ENCODE data around the gene TRIM60.

The TRIM60 gene

DNA sequence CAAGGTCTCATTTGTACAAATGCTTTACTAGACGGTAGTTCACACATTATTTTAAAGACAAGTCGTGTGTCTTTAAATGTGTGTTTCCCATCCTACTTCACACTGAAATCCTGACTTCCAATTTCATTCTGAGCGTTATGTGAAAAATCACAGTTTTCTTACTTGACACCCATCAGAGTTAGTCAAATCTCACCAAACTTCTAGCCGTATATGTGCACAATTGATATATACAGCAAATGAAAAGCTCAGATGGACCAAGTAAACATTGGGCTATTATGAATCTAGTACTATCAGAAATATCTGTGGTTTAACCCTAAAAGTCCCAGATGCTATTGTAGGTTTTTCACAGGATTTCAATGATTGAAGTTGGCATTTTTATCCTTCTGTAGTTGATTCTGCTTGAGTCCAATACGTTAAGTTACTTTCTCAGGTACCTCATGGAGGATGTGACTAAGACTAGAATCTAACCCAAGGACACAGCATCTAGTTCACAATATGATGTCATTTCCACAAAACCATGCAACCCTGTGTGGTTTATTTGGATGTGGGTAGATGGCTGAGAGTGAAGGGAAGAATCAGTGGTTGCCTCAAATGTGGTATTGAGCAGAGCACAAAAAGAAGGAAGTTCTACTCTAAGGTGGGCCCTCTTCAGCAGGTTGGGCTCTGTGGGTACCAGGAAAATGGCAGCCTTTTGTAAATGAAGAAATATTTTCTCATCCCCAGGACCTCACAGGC lies 22.1 kb upstream of the TRIM60 start:
- no peaks in the 10 kb centered on the region for H3K27me3 ChIP-seq (ENCODE audit: insufficient read depth, low read length, poor library complexity)
- no peak overlapping the region for H3K23ac ChIP-seq (ENCODE audit: low read length)
- no peak for DNase-seq
- no peaks in the 10 kb centered on the region for H3K79me1 ChIP-seq (ENCODE audit: low read length)
- no peak overlapping the region for H2BK5ac ChIP-seq (ENCODE audit: low read length)
- H4K8ac ChIP-seq (ENCODE audit: low read depth, low read length) = no peak overlapping the region
- no peak overlapping the region for H4K5ac ChIP-seq (ENCODE audit: low read length)
- no peak overlapping the region for H2BK120ac ChIP-seq (ENCODE audit: low read depth, low read length)
- H3K4me2 ChIP-seq (ENCODE audit: low read length) = no peak overlapping the region
- H3K4me1 ChIP-seq (ENCODE audit: control insufficient read depth, low read depth, low read length) = no peaks in the 10 kb centered on the region
- no peak overlapping the region for H3K4me3 ChIP-seq (ENCODE audit: low read length)
- H3K4ac ChIP-seq (ENCODE audit: low read depth, low read length) = no peak overlapping the region
- no peak overlapping the region for H2BK15ac ChIP-seq (replicated peaks; ENCODE audit: low read depth)
- H2AK5ac ChIP-seq (ENCODE audit: low read length) = no peak overlapping the region
- no peaks in the 10 kb centered on the region for H3K36me3 ChIP-seq (ENCODE audit: control insufficient read depth, insufficient read depth, low read length)
- no peak overlapping the region for H3K27ac ChIP-seq (ENCODE audit: low read depth, low read length)
- H3K79me2 ChIP-seq (ENCODE audit: control insufficient read depth, insufficient read depth, low read length) = no peaks in the 10 kb centered on the region
- H3K18ac ChIP-seq (ENCODE audit: low read length) = no peak overlapping the region
- no CpG with 5 or more reads among the region's 5 CpGs for WGBS (ENCODE audit: extremely low coverage, insufficient coverage, low lambda C conversion rate)
- H3K9ac ChIP-seq (ENCODE audit: low read length) = no peak overlapping the region
- no peak overlapping the region for H3K56ac ChIP-seq (ENCODE audit: low read length)

- H3K27me3 ChIP-seq (ENCODE audit: insufficient read depth, low read length, poor library complexity) = no peaks in the 10 kb centered on the region
- H2BK5ac ChIP-seq (ENCODE audit: low read length) = no peak overlapping the region
- no peak overlapping the region for H3K23ac ChIP-seq (ENCODE audit: low read length)
- no peak overlapping the region for H3K4me2 ChIP-seq (ENCODE audit: low read length)
- no peak overlapping the region for H2BK15ac ChIP-seq (replicated peaks; ENCODE audit: low read depth)
- H3K27ac ChIP-seq (ENCODE audit: low read depth, low read length) = no peak overlapping the region
- H2BK120ac ChIP-seq (ENCODE audit: low read depth, low read length) = no peak overlapping the region
- no peak for DNase-seq
- H4K8ac ChIP-seq (ENCODE audit: low read depth, low read length) = no peak overlapping the region
- H3K18ac ChIP-seq (ENCODE audit: low read length) = no peak overlapping the region
- no peaks in the 10 kb centered on the region for H3K79me1 ChIP-seq (ENCODE audit: low read length)
- no peak overlapping the region for H3K4me3 ChIP-seq (ENCODE audit: low read length)
- no peak overlapping the region for H3K4ac ChIP-seq (ENCODE audit: low read depth, low read length)
- no peaks in the 10 kb centered on the region for H3K36me3 ChIP-seq (ENCODE audit: control insufficient read depth, insufficient read depth, low read length)
- no peaks in the 10 kb centered on the region for H3K4me1 ChIP-seq (ENCODE audit: control insufficient read depth, low read depth, low read length)
- WGBS (ENCODE audit: extremely low coverage, insufficient coverage, low lambda C conversion rate) = no CpG with 5 or more reads among the region's 2 CpGs
- H3K56ac ChIP-seq (ENCODE audit: low read length) = no peak overlapping the region
- H4K5ac ChIP-seq (ENCODE audit: low read length) = no peak overlapping the region
- H3K79me2 ChIP-seq (ENCODE audit: control insufficient read depth, insufficient read depth, low read length) = no peaks in the 10 kb centered on the region
- no peak overlapping the region for H3K9ac ChIP-seq (ENCODE audit: low read length)
- H2AK5ac ChIP-seq (ENCODE audit: low read length) = no peak overlapping the region
Observed at GRCh38 chr4:165010487-165010886, 21.3 kb upstream of the TRIM60 start.

- Histone ChIP-seq H3K18ac (ENCODE audit: low read length) (no peak overlapping the region), H3K79me1 (ENCODE audit: low read length) (no peaks in the 10 kb centered on the region), H3K23ac (ENCODE audit: low read length) (no peak overlapping the region), H3K4ac (ENCODE audit: low read depth, low read length) (no peak overlapping the region), H3K27me3 (ENCODE audit: insufficient read depth, low read length, poor library complexity) (no peaks in the 10 kb centered on the region), H3K4me3 (ENCODE audit: low read length) (no peak overlapping the region), H2AK5ac (ENCODE audit: low read length) (no peak overlapping the region), H3K4me2 (ENCODE audit: low read length) (no peak overlapping the region), H2BK5ac (ENCODE audit: low read length) (no peak overlapping the region), H3K79me2 (ENCODE audit: control insufficient read depth, insufficient read depth, low read length) (no peaks in the 10 kb centered on the region), H4K5ac (ENCODE audit: low read length) (no peak overlapping the region), H4K8ac (ENCODE audit: low read depth, low read length) (no peak overlapping the region), H2BK15ac (replicated peaks; ENCODE audit: low read depth) (no peak overlapping the region), H3K27ac (ENCODE audit: low read depth, low read length) (no peak overlapping the region), H3K4me1 (ENCODE audit: control insufficient read depth, low read depth, low read length) (no peaks in the 10 kb centered on the region), H3K36me3 (ENCODE audit: control insufficient read depth, insufficient read depth, low read length) (no peaks in the 10 kb centered on the region), H3K9ac (ENCODE audit: low read length) (no peak overlapping the region), H3K56ac (ENCODE audit: low read length) (no peak overlapping the region), H2BK120ac (ENCODE audit: low read depth, low read length) (no peak overlapping the region)
- no peak for DNase-seq
- no CpG with 5 or more reads among the region's 8 CpGs for WGBS (ENCODE audit: extremely low coverage, insufficient coverage, low lambda C conversion rate)
Observed at GRCh38 chr4:165010991-165011390, 20.8 kb upstream of the TRIM60 start.

- Histone ChIP-seq H3K79me1 (ENCODE audit: low read length) (no peaks in the 10 kb centered on the region), H3K27me3 (ENCODE audit: insufficient read depth, low read length, poor library complexity) (no peaks in the 10 kb centered on the region), H3K4ac (ENCODE audit: low read depth, low read length) (no peak overlapping the region), H2BK5ac (ENCODE audit: low read length) (no peak overlapping the region), H2BK15ac (replicated peaks; ENCODE audit: low read depth) (no peak overlapping the region), H4K5ac (ENCODE audit: low read length) (no peak overlapping the region), H3K23ac (ENCODE audit: low read length) (no peak overlapping the region), H3K4me3 (ENCODE audit: low read length) (no peak overlapping the region), H3K9ac (ENCODE audit: low read length) (no peak overlapping the region), H3K79me2 (ENCODE audit: control insufficient read depth, insufficient read depth, low read length) (no peaks in the 10 kb centered on the region), H4K8ac (ENCODE audit: low read depth, low read length) (no peak overlapping the region), H3K18ac (ENCODE audit: low read length) (no peak overlapping the region), H3K4me2 (ENCODE audit: low read length) (no peak overlapping the region), H3K56ac (ENCODE audit: low read length) (no peak overlapping the region), H2AK5ac (ENCODE audit: low read length) (no peak overlapping the region), H2BK120ac (ENCODE audit: low read depth, low read length) (no peak overlapping the region), H3K36me3 (ENCODE audit: control insufficient read depth, insufficient read depth, low read length) (no peaks in the 10 kb centered on the region), H3K27ac (ENCODE audit: low read depth, low read length) (no peak overlapping the region), H3K4me1 (ENCODE audit: control insufficient read depth, low read depth, low read length) (no peaks in the 10 kb centered on the region)
- WGBS (ENCODE audit: extremely low coverage, insufficient coverage, low lambda C conversion rate) = no CpG with 5 or more reads among the region's 5 CpGs
- no peak for DNase-seq
Observed at GRCh38 chr4:165011403-165011802, 20.4 kb upstream of the TRIM60 start.

GRCh38 chr4:165013691-165014090 lies 18.1 kb upstream of the TRIM60 start:
- no peak overlapping the region for H3K56ac ChIP-seq (ENCODE audit: low read length)
- no peak overlapping the region for H3K27ac ChIP-seq (ENCODE audit: low read depth, low read length)
- no peak overlapping the region for H2BK120ac ChIP-seq (ENCODE audit: low read depth, low read length)
- H2BK15ac ChIP-seq (replicated peaks; ENCODE audit: low read depth) = no peak overlapping the region
- no peak overlapping the region for H3K4me3 ChIP-seq (ENCODE audit: low read length)
- H3K79me1 ChIP-seq (ENCODE audit: low read length) = no peaks in the 10 kb centered on the region
- no peaks in the 10 kb centered on the region for H3K4me1 ChIP-seq (ENCODE audit: control insufficient read depth, low read depth, low read length)
- no peak overlapping the region for H2AK5ac ChIP-seq (ENCODE audit: low read length)
- DNase-seq = no peak
- no peak overlapping the region for H4K5ac ChIP-seq (ENCODE audit: low read length)
- H3K23ac ChIP-seq (ENCODE audit: low read length) = no peak overlapping the region
- no peak overlapping the region for H3K4me2 ChIP-seq (ENCODE audit: low read length)
- H3K79me2 ChIP-seq (ENCODE audit: control insufficient read depth, insufficient read depth, low read length) = no peaks in the 10 kb centered on the region
- H3K4ac ChIP-seq (ENCODE audit: low read depth, low read length) = no peak overlapping the region
- H3K36me3 ChIP-seq (ENCODE audit: control insufficient read depth, insufficient read depth, low read length) = no peaks in the 10 kb centered on the region
- H3K9ac ChIP-seq (ENCODE audit: low read length) = no peak overlapping the region
- H3K18ac ChIP-seq (ENCODE audit: low read length) = no peak overlapping the region
- no peak overlapping the region for H4K8ac ChIP-seq (ENCODE audit: low read depth, low read length)
- H2BK5ac ChIP-seq (ENCODE audit: low read length) = no peak overlapping the region
- no peaks in the 10 kb centered on the region for H3K27me3 ChIP-seq (ENCODE audit: insufficient read depth, low read length, poor library complexity)

DNA sequence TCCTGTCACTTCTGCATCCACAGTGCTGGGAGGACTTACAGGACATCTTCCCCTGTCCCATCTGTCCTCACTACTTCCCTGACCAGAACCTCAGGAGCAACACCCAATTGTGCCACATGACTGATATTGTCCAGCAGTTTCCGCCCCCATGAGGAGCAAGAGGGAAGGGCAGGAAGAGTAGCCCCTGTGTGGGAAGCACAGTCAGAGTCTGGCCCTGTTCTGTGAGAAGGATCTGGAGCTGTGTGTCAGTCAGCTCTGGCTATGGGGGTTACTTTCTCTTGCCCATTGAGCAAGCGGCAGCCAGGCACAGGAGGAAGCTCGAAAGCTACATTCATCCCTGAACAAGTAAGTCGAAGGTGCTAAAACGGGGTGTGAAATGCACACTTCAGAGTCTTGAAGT lies 14.8 kb upstream of the TRIM60 start:
- Histone ChIP-seq H2BK15ac (replicated peaks; ENCODE audit: low read depth) (no peak overlapping the region), H3K4ac (ENCODE audit: low read depth, low read length) (no peak overlapping the region), H2BK5ac (ENCODE audit: low read length) (no peak overlapping the region), H3K56ac (ENCODE audit: low read length) (no peak overlapping the region), H2BK120ac (ENCODE audit: low read depth, low read length) (no peak overlapping the region), H3K79me2 (ENCODE audit: control insufficient read depth, insufficient read depth, low read length) (no peaks in the 10 kb centered on the region), H2AK5ac (ENCODE audit: low read length) (no peak overlapping the region), H3K4me2 (ENCODE audit: low read length) (no peak overlapping the region), H3K4me1 (ENCODE audit: control insufficient read depth, low read depth, low read length) (no peaks in the 10 kb centered on the region), H3K27me3 (ENCODE audit: insufficient read depth, low read length, poor library complexity) (no peaks in the 10 kb centered on the region), H4K8ac (ENCODE audit: low read depth, low read length) (no peak overlapping the region), H3K27ac (ENCODE audit: low read depth, low read length) (no peak overlapping the region), H3K23ac (ENCODE audit: low read length) (no peak overlapping the region), H3K79me1 (ENCODE audit: low read length) (no peaks in the 10 kb centered on the region), H4K5ac (ENCODE audit: low read length) (no peak overlapping the region), H3K36me3 (ENCODE audit: control insufficient read depth, insufficient read depth, low read length) (no peaks in the 10 kb centered on the region), H3K18ac (ENCODE audit: low read length) (no peak overlapping the region), H3K4me3 (ENCODE audit: low read length) (no peak overlapping the region), H3K9ac (ENCODE audit: low read length) (no peak overlapping the region)
- peak; percentile 71 for DNase-seq
- WGBS (ENCODE audit: extremely low coverage, insufficient coverage, low lambda C conversion rate) = no CpG with 5 or more reads among the region's 5 CpGs
